Left kidney (tissue), 8 donors: ENCODE measurements around the gene PRAMEF4. TPM values are rescaled to one million over a fixed set of nuclear protein-coding genes. Genes with fewer than 3 reads are reported as not detected.
"Not testable (repeated sequence)": the region's sequence is repeated elsewhere in the genome, so short reads cannot be mapped to it uniquely, and the experiment has no call there.

Experiments used
- DNase-seq: peaks from one replicate; pipeline ENCODE4 v3.0.0-alpha.2; 2013
- long read RNA-seq, 8 donors: transcript quantifications; one replicate each; lab custom pipeline, GENCODE V29; 2026
- polyA plus RNA-seq: library from polyadenylated mRNA; unstranded; fragments of 120-200 nt; gene quantifications from one replicate; pipeline ENCODE4 v1.2.1, GENCODE V29; 2013; ENCODE audit not compliant: insufficient read length

The PRAMEF4 gene
- polyA plus RNA-seq: not detected
- long read RNA-seq, donor 1: 0 reads
- long read RNA-seq, donor 2: 0 reads
- long read RNA-seq, donor 3: 0 reads
- long read RNA-seq, donor 4: 0 reads
- long read RNA-seq, donor 5: 0 reads
- long read RNA-seq, donor 6: 0 reads
- long read RNA-seq, donor 7: 0 reads
- long read RNA-seq, donor 8: 0 reads

DNA sequence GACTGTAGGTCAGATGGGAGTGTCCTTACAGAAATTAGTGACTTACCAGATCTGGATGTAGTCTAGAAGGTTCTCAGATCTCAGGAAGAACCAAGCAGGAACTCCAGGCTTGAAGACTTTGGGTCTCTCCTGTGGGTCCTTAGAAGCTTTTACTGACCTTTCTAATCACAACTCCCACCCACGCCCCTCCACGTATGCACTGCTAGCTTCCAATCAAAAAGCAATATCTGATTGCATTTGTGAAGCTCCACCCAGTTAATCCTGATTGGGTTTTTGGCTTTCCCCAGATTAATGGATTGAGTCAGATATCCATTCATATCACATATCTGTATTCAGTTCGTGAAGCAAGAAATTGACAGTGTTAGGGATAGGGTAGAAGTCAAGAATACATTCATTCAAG, at the start of gene PRAMEF4:
TSS of gene PRAMEF4 (minus strand) at position 101 of the 400 bp plus-strand sequence. CDS start 2,807 bp downstream, outside the sequence.
- DNase-seq: not testable (repeated sequence)

DNA sequence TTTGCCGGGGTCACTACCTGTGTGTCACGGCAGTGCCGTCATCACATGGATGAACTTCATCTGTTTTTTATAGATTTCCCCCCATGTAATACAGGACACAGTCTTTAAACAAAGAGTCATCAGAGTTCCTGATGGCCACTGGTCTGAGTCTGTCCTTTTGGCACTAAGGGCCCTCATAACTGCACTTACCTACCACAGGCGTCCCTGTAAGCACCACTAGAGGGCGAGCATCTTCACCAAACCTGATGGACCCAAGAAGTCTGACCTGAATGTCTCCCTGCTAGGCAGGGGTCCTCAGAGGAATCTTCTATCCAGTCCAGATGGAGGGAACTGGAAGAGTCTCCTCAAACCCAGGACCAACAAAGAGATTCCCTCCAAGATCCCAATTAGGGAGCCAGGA, 38.4 kb upstream of the PRAMEF4 start:
- DNase-seq: not testable (repeated sequence)

- DNase-seq: not testable (repeated sequence)
Measured at GRCh38 chr1:12921749-12922148, 35.7 kb upstream of the PRAMEF4 start.

GRCh38 chr1:12916310-12916709, 30.3 kb upstream of the PRAMEF4 start, which contains the start of gene PRAMEF7:
TSS of gene PRAMEF7 (plus strand) at chr1:12916610. CDS start at chr1:12917693, 1,083 bp downstream.
- not testable (repeated sequence) for DNase-seq

- DNase-seq: not testable (repeated sequence)
Measured at GRCh38 chr1:12903793-12904572, 18.0 kb upstream of the PRAMEF4 start.

- not testable (repeated sequence) for DNase-seq
Measured at GRCh38 chr1:12899186-12899585, 13.2 kb upstream of the PRAMEF4 start.

DNA sequence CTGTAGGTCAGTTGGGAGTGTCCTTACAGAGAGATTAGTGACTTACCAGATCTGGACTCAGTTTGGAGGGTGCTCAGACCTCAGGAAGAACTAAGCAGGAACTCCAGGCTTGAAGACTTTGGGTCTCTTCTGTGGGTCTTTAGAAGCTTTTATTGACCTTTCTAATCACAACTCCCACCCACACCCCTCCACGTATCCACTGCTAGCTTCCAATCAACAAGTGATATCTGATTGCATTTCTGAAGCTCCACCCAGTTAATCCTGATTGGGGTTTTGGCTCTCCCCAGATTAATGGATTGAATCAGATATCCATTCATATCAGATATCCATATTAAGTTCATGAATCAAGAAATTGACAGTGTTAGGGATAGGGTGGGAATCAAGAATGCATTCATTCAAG, 12.2 kb upstream of the PRAMEF4 start, which contains the start of gene PRAMEF10:
TSS of gene PRAMEF10 (minus strand) at position 101 of the 400 bp plus-strand sequence. CDS start 2,423 bp downstream, outside the sequence.
- DNase-seq: not testable (repeated sequence)

DNA sequence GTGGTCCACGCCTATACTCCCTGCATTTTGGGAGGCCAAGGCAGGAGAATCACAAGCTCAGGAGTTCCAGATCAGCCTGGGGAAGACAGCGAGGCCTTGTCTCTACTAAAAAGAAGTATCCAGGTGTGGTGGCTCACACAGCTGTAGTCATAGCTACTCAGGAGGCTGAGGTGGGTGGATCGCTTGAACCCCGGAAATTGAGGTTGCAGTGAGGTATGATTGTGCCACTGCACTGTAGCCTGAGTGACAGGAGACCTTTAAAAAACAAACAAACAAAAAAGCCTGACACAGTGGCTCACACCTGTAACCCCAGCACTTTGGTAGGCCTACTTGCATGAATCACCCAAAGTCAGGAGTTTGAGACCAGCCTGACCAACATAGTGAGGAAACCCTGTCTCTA, 7.5 kb downstream of the PRAMEF4 start:
- DNase-seq: not testable (repeated sequence)

DNA sequence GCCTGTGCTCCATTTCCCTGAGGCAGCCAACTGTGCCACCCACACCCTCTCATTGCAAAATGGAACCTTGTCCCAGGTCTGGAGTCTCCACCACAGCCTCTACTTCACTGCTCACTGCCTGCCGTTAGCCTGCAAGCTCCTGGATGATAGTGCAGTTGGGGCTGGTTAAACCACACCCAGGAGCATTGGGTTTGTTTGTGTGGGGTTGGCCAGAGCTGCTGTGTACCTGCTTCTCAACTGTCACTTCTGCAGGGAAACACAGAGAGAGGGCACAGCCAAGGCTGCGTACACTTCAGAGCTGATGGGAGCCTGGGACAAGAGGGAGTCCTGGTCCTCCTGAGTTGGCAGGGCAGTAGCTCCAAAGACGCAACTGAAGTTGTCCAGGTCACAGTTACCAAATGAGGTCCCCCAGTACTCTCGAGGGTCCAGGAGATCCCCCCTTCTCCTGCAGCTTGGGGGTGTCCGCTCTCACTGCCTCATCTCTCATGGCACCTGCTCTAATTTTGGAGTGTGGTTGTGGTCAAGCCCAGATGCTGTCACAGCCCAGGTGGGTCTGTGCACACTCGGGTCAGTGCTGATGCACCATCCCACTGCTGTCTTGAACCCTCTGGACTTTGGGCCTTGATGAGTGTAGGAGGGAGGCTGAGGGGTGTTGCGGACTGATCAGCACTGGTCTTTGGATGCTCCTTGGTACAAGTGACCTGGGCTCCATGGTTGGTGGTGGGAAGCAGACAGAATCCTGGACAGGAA, 22.7 kb downstream of the PRAMEF4 start:
- DNase-seq: not testable (repeated sequence)

DNA sequence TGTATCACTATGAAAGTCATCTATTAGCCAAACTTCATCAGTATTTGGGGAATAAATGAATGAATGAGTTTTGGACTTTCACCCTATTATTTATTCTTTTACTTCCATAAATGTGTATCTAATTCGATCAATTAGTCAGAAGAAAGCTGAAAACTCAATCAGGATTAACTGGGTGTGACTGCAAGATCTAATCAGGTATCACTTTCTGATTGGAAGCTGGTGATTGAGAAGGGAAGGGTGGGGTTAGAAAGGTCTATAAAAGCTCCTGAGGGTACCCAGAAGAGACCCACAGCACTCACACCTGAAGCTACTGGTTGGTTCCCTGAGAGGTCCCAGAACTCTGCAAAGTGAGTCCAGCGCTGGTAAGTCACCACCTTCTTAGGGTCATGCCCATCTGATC, 29.2 kb downstream of the PRAMEF4 start, which contains the start of gene PRAMEF2:
TSS of gene PRAMEF2 (plus strand) at position 301 of the 400 bp plus-strand sequence. CDS start 1,924 bp downstream, outside the sequence.
- not testable (repeated sequence) for DNase-seq

DNA sequence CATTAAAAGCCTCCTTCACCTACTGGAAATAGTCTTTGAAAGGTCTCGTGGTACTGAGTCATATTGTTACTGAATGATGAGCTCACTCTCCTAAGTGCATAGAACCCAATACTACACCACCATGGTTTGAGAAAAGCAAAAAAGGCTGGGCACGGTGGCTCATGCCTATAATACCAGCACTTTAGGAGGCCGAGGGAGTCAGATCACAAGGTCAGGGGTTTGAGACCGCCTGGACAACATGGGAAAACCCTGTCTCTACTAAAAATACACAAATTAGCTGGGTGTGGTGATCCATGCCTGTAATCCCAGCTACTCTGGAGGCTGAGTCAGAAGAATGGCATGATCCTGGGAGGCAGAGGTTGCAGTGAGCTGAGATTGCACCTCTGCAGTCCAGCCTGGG, 34.2 kb downstream of the PRAMEF4 start:
- no peak for DNase-seq

- DNase-seq: not testable (repeated sequence)
Measured at GRCh38 chr1:12848620-12849019, 37.4 kb downstream of the PRAMEF4 start, which contains the start of gene HNRNPCL1. TSS of gene HNRNPCL1 (minus strand) at chr1:12848720. CDS start at chr1:12848289, 431 bp downstream.

DNA sequence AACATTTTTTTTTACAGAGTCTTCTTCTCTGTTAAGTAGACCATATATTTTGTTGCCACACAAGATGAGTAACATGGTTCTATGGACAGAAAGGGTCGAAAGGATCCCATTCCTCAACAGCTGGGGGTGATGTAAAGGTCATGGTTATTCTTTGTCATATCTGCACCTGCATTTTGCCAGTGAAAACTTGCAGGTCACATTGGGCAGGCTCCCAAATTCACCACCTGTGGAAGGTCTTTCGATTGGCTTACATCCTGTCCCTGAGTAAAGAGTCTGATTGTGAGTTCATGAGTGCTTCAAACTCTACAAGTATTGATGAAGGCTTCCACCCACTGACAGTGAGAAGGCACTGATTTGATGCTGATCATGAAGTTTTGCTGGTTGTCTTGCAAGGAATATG, 52.8 kb downstream of the PRAMEF4 start:
- not testable (repeated sequence) for DNase-seq

DNA sequence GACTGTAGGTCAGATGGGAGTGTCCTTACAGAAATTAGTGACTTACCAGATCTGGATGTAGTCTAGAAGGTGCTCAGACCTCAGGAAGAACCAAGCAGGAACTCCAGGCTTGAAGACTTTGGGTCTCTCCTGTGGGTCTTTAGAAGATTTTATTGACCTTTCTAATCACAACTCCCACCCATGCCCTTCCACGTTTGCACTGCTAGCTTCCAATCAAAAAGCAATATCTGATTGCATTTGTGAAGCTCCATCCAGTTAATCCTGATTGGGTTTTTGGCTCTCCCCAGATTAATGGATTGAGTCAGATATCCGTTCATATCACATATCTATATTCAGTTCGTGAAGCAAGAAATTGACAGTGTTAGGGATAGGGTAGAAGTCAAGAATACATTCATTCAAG, 54.7 kb downstream of the PRAMEF4 start, which contains the start of gene PRAMEF11:
TSS of gene PRAMEF11 (minus strand) at position 101 of the 400 bp plus-strand sequence. CDS start 2,621 bp downstream, outside the sequence.
- DNase-seq: not testable (repeated sequence)

Other genes with a start within 250 kb of the PRAMEF4 start
- gene AADACL4, start 242.1 kb downstream of the PRAMEF4 start, polyA plus RNA-seq: 1.8 TPM
- gene AADACL3, start 170.1 kb downstream of the PRAMEF4 start, polyA plus RNA-seq: not detected
- 0.50 TPM for gene CFAP107, start 140.0 kb downstream of the PRAMEF4 start, polyA plus RNA-seq
- not detected for gene PRAMEF12, start 112.5 kb downstream of the PRAMEF4 start, polyA plus RNA-seq
- not detected for gene PRAMEF1, start 94.8 kb downstream of the PRAMEF4 start, polyA plus RNA-seq
- not detected for gene PRAMEF11, start 54.8 kb downstream of the PRAMEF4 start, polyA plus RNA-seq
- 0.58 TPM for gene HNRNPCL1, start 37.5 kb downstream of the PRAMEF4 start, polyA plus RNA-seq
- gene PRAMEF2, start 29.1 kb downstream of the PRAMEF4 start, polyA plus RNA-seq: not detected
- not detected for gene PRAMEF10, start 12.1 kb upstream of the PRAMEF4 start, polyA plus RNA-seq
- not detected for gene PRAMEF7, start 30.4 kb upstream of the PRAMEF4 start, polyA plus RNA-seq
- gene PRAMEF6, start 61.4 kb upstream of the PRAMEF4 start, polyA plus RNA-seq: not detected
- not detected for gene PRAMEF27, start 170.4 kb upstream of the PRAMEF4 start, polyA plus RNA-seq
- gene HNRNPCL3, start 174.6 kb upstream of the PRAMEF4 start, polyA plus RNA-seq: not detected
- gene PRAMEF25, start 184.6 kb upstream of the PRAMEF4 start, polyA plus RNA-seq: not detected
- not detected for gene HNRNPCL2, start 230.7 kb upstream of the PRAMEF4 start, polyA plus RNA-seq